NB4 (cell line): Measurements from ENCODE around the gene PIK3R3.

Source experiments
- CTCF ChIP-seq: IDR thresholded peaks from one replicate; pipeline ENCODE4 v1.5.1; 2012; ENCODE audit warnings: low read depth, low read length
- MAX ChIP-seq: IDR thresholded peaks from 2 replicates; pipeline ENCODE4 v1.6.1; 2011; ENCODE audit warnings: low read depth, low read length
- MYC ChIP-seq: IDR thresholded peaks from 2 replicates; pipeline ENCODE4 v1.6.1; 2011; ENCODE audit warnings: low read depth, low read length
- POLR2A ChIP-seq: IDR thresholded peaks from 2 replicates; pipeline ENCODE4 v1.6.1; 2011; ENCODE audit warnings: mild to moderate bottlenecking; ENCODE audit not compliant: insufficient read length; ENCODE audit errors: extremely low read depth

GRCh38 chr1:46173361-46173856 is 41.0 kb upstream of the PIK3R3 start:
- no peak for TF ChIP-seq CTCF
- no peak for TF ChIP-seq MAX
- TF ChIP-seq POLR2A, result no peak
- TF ChIP-seq MYC, result no peak
